DMS153 treated with DMSO at 0.1 percent for 48 hours (cell line): ENCODE results near the gene NXF1.
"Not testable (repeated sequence)": the region's sequence is repeated elsewhere in the genome, so short reads cannot be mapped to it uniquely, and the experiment has no call there.

Experiments used
- DNase-seq: peaks from one replicate; lab custom pipeline; 2025; ENCODE audit not compliant: unreplicated experiment; lab: John Stamatoyannopoulos, UW

NXF1 gene

GRCh38 chr11:62788991-62789390, 16.2 kb downstream of the NXF1 start:
- no peak for DNase-seq

- peak; percentile 80 for DNase-seq
Observed at GRCh38 chr11:62787005-62787759, 18.1 kb downstream of the NXF1 start, which contains the start of gene TMEM179B. Gene TMEM179B, plus strand, starts transcription at chr11:62787402. Its CDS starts 30 bp downstream, at chr11:62787432.

GRCh38 chr11:62786318-62787004, 18.8 kb downstream of the NXF1 start:
- DNase-seq = peak; percentile 58

- no peak for DNase-seq
Observed at GRCh38 chr11:62782753-62783152, 22.5 kb downstream of the NXF1 start.

GRCh38 chr11:62778441-62778840, 26.8 kb downstream of the NXF1 start:
- no peak for DNase-seq

- no peak for DNase-seq
Observed at GRCh38 chr11:62777389-62777788, 27.9 kb downstream of the NXF1 start.

GRCh38 chr11:62775646-62776045, 29.6 kb downstream of the NXF1 start:
- no peak for DNase-seq

GRCh38 chr11:62774407-62774806, 30.8 kb downstream of the NXF1 start:
- no peak for DNase-seq

- DNase-seq = peak; percentile 93
Observed at GRCh38 chr11:62771144-62772021, 33.9 kb downstream of the NXF1 start, which contains the start of gene TAF6L. Gene TAF6L, plus strand, starts transcription at chr11:62771396. Its CDS starts 4,388 bp downstream, at chr11:62775784.

- peak; percentile 50 for DNase-seq
Observed at GRCh38 chr11:62770778-62771143, 34.5 kb downstream of the NXF1 start.

- DNase-seq = not testable (repeated sequence)
Observed at GRCh38 chr11:62760867-62761227, 44.4 kb downstream of the NXF1 start.

GRCh38 chr11:62757846-62758788, 47.1 kb downstream of the NXF1 start:
- DNase-seq = no peak

GRCh38 chr11:62755086-62755615, 50.1 kb downstream of the NXF1 start:
- DNase-seq = no peak

GRCh38 chr11:62753736-62754603, 51.3 kb downstream of the NXF1 start, which contains the start of gene ZBTB3:
Gene ZBTB3, minus strand, starts transcription at chr11:62754160. Its CDS starts 496 bp downstream, at chr11:62753664.
- peak; percentile 99 for DNase-seq

GRCh38 chr11:62752994-62753735, 52.1 kb downstream of the NXF1 start:
- DNase-seq = no peak

GRCh38 chr11:62752177-62752785, 53.0 kb downstream of the NXF1 start:
- no peak for DNase-seq

GRCh38 chr11:62749931-62750330, 55.3 kb downstream of the NXF1 start:
- not testable (repeated sequence) for DNase-seq
